Measurements from ENCODE around the gene SLAMF9. TPM values are rescaled to one million over a fixed set of nuclear protein-coding genes. Genes with fewer than 3 reads are reported as not detected.

SLAMF9 gene
- total and polyA plus RNA-seq, 4 donors, result 0.25 to 0.68 (median 0.64) TPM; not detected in 1

DNA sequence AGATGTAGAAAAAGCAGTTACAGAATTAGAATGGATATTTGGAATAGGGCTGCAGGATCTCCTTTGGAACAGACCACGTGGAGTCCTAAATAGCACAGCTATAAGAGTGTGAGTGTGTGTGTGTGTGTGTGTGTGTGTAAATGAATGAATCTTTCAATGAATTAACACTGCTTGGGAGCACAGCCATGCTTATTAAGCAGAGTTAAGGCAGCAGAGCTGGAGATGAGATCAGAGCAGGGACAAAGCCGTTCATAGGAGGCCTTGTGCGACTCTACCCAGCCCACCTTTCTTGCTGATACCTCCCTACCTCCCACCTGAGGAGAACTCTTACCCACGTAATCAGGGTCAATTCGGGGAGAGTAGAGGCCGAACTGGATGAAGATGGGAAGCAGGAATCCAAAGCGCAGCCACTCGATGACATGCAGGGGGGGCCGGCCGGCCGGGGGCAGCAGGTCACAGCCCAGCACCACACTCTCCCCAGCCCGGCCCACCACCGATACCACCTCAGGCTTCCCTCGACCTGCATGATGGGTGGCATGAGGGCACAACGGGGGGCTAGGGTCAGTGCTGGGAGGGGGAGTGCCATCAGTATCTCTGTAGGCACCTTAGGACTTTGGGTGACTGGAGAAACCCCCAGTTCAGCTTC, 11.3 kb downstream of the SLAMF9 start:
- DNase-seq (ENCODE audit: low spot score), result no peak
- no peaks in the 10 kb centered on the region for H3K9me3 ChIP-seq (ENCODE audit: control insufficient read depth in 4 of 4, low read length in 3 of 4)
- H3K27me3 ChIP-seq (ENCODE audit: control insufficient read depth in 4 of 4, insufficient read depth in 4 of 4, low read length in 3 of 4), result no peaks in the 10 kb centered on the region
- WGBS, result 92% methylated on average over 15 of the region's 15 CpGs
- no peak overlapping the region for H3K4me3 ChIP-seq (ENCODE audit: low read depth in 1 of 3, low read length in 3 of 3)
- H3K9ac ChIP-seq (ENCODE audit: low read depth in 1 of 2, low read length in 2 of 2), result no peak overlapping the region
- H3K27ac ChIP-seq (ENCODE audit: low read depth in 1 of 2, low read length in 2 of 2), result no peak overlapping the region
- H3K36me3 ChIP-seq (ENCODE audit: control insufficient read depth in 4 of 4, insufficient read depth in 3 of 4, low read depth in 1 of 4, low read length in 3 of 4), result no peaks in the 10 kb centered on the region
- H3K4me1 ChIP-seq (ENCODE audit: control insufficient read depth in 4 of 4, insufficient read depth in 4 of 4, low read length in 3 of 4), result peaks cover 8 to 45% (median 23%) of the 10 kb centered on the region in 4 donors
- no peak for TF ChIP-seq HNF4A (conservative IDR thresholded peaks at IDR 0.05)
- TF ChIP-seq RXRA (IDR thresholded peaks at IDR 0.05), result no peak
- no peak for TF ChIP-seq NR2F2 (IDR thresholded peaks at IDR 0.05)
- no peak for TF ChIP-seq EGR1 (IDR thresholded peaks at IDR 0.05; ENCODE audit: low read depth in 2 of 2)
- no peak for TF ChIP-seq RAD21 (IDR thresholded peaks at IDR 0.05)
- TF ChIP-seq YY1 (IDR thresholded peaks at IDR 0.05), result no peak
- TF ChIP-seq, protein P1, sequence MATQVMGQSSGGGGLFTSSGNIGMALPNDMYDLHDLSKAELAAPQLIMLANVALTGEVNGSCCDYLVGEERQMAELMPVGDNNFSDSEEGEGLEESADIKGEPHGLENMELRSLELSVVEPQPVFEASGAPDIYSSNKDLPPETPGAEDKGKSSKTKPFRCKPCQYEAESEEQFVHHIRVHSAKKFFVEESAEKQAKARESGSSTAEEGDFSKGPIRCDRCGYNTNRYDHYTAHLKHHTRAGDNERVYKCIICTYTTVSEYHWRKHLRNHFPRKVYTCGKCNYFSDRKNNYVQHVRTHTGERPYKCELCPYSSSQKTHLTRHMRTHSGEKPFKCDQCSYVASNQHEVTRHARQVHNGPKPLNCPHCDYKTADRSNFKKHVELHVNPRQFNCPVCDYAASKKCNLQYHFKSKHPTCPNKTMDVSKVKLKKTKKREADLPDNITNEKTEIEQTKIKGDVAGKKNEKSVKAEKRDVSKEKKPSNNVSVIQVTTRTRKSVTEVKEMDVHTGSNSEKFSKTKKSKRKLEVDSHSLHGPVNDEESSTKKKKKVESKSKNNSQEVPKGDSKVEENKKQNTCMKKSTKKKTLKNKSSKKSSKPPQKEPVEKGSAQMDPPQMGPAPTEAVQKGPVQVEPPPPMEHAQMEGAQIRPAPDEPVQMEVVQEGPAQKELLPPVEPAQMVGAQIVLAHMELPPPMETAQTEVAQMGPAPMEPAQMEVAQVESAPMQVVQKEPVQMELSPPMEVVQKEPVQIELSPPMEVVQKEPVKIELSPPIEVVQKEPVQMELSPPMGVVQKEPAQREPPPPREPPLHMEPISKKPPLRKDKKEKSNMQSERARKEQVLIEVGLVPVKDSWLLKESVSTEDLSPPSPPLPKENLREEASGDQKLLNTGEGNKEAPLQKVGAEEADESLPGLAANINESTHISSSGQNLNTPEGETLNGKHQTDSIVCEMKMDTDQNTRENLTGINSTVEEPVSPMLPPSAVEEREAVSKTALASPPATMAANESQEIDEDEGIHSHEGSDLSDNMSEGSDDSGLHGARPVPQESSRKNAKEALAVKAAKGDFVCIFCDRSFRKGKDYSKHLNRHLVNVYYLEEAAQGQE (IDR thresholded peaks at IDR 0.05), result no peak
- no peak for TF ChIP-seq HNF4G (IDR thresholded peaks at IDR 0.05)
- no peak for TF ChIP-seq FOXA2 (IDR thresholded peaks at IDR 0.05)
- no peak for TF ChIP-seq SP1 (IDR thresholded peaks at IDR 0.05)
- TF ChIP-seq TAF1 (conservative IDR thresholded peaks at IDR 0.05), result no peak
- no peak for TF ChIP-seq CTCF (IDR thresholded peaks at IDR 0.05; ENCODE audit: low read depth, low read length, missing input control)
- no peak for TF ChIP-seq GABPA (IDR thresholded peaks at IDR 0.05 in 1 of 2, conservative IDR thresholded peaks at IDR 0.05 in 1 of 2)
- TF ChIP-seq JUND (IDR thresholded peaks at IDR 0.05), result no peak
- TF ChIP-seq FOXA1 (IDR thresholded peaks at IDR 0.05), result no peak

DNA sequence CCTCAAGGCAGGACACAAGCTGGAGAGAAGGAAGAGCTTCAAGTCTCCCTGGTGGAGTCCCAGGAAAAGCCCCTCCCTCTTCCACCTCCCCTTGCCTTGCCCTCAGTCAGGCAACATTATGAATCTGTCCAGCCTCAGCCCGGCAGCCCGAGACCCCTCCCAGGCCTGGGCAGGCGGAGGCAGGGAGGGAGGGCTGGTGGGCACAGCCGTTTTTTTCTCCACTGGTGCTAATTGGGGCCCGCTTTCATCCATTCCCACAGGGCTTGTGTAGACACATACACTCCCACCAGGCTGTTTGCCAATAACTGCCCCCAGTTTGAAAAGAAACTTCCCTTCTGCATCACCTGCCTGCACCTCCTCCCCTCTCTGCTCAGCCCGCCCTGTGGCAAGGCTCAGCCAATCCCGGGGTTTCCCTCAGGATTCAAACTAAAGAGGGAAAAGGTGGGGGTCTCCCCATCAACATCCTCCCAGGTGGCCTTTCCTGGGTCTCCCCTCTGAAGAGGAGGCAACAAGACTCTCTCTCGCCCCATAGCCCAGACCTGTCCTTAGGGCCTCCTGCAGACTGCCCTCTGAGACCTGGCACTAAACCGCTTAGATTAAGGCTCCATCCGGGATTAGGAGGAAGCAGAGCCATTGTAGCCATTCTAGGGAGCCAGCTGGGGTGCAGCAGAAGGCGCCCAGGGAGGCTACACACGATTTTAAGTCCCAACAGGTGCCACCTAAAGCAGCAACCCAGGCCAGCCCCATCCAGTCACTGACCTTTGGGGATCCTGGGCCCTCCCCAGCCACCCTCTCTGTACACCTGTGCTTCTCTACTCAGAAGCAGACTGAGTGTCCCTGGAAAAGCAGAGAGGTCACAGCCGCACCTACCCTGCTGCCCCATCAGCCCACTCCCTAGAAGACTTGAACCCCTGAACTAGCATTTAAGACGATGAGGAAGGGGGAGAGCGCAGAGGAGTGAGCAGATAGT, 12.2 kb downstream of the SLAMF9 start:
- Histone ChIP-seq H3K27ac (ENCODE audit: low read depth in 1 of 2, low read length in 2 of 2) (no peak overlapping the region), H3K27me3 (ENCODE audit: control insufficient read depth in 4 of 4, insufficient read depth in 4 of 4, low read length in 3 of 4) (no peaks in the 10 kb centered on the region), H3K36me3 (ENCODE audit: control insufficient read depth in 4 of 4, insufficient read depth in 3 of 4, low read depth in 1 of 4, low read length in 3 of 4) (no peaks in the 10 kb centered on the region), H3K4me1 (ENCODE audit: control insufficient read depth in 4 of 4, insufficient read depth in 4 of 4, low read length in 3 of 4) (peaks cover 9 to 52% (median 31%) of the 10 kb centered on the region in 4 donors), H3K4me3 (ENCODE audit: low read depth in 1 of 3, low read length in 3 of 3) (no peak overlapping the region), H3K9ac (ENCODE audit: low read depth in 1 of 2, low read length in 2 of 2) (no peak overlapping the region), H3K9me3 (ENCODE audit: control insufficient read depth in 4 of 4, low read length in 3 of 4) (no peaks in the 10 kb centered on the region)
- 84% methylated on average over 15 of the region's 15 CpGs for WGBS
- DNase-seq (ENCODE audit: low spot score), result no peak
- TF ChIP-seq HNF4A (conservative IDR thresholded peaks at IDR 0.05) (no peak), FOXA2 (IDR thresholded peaks at IDR 0.05) (no peak), EGR1 (IDR thresholded peaks at IDR 0.05; ENCODE audit: low read depth in 2 of 2) (no peak), RAD21 (IDR thresholded peaks at IDR 0.05) (no peak), GABPA (IDR thresholded peaks at IDR 0.05 in 1 of 2, conservative IDR thresholded peaks at IDR 0.05 in 1 of 2) (no peak), YY1 (IDR thresholded peaks at IDR 0.05) (no peak), HNF4G (IDR thresholded peaks at IDR 0.05) (no peak), MAX (IDR thresholded peaks at IDR 0.05) (no peak), JUND (IDR thresholded peaks at IDR 0.05) (no peak)
- TF ChIP-seq, protein P2, sequence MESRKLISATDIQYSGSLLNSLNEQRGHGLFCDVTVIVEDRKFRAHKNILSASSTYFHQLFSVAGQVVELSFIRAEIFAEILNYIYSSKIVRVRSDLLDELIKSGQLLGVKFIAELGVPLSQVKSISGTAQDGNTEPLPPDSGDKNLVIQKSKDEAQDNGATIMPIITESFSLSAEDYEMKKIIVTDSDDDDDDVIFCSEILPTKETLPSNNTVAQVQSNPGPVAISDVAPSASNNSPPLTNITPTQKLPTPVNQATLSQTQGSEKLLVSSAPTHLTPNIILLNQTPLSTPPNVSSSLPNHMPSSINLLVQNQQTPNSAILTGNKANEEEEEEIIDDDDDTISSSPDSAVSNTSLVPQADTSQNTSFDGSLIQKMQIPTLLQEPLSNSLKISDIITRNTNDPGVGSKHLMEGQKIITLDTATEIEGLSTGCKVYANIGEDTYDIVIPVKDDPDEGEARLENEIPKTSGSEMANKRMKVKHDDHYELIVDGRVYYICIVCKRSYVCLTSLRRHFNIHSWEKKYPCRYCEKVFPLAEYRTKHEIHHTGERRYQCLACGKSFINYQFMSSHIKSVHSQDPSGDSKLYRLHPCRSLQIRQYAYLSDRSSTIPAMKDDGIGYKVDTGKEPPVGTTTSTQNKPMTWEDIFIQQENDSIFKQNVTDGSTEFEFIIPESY (IDR thresholded peaks at IDR 0.05), result no peak
- TF ChIP-seq, protein P1 (IDR thresholded peaks at IDR 0.05), result no peak

Data from liver (tissue), 9 donors.